AG10803 (cell line): Measurements from ENCODE around the gene TMEM175.

Experiments
- DNase-seq: peaks from one replicate; pipeline ENCODE4 v3.0.0; 2010; ENCODE audit warnings: low read depth
- H3K4me3 ChIP-seq: 2 replicates; pipeline ENCODE4 v1.5.1; 2011; ENCODE audit warnings: mild to moderate bottlenecking, low read length, control low read depth
- CTCF ChIP-seq: conservative IDR thresholded peaks from 2 replicates; pipeline ENCODE4 v1.5.1; 2011; ENCODE audit warnings: mild to moderate bottlenecking, low read length, control low read depth, inconsistent platforms

Gene TMEM175

GRCh38 chr4:948101-948935 is 16.1 kb downstream of the TMEM175 start:
- TF ChIP-seq CTCF: no peak

GRCh38 chr4:948936-949300 is 16.7 kb downstream of the TMEM175 start:
- no peak overlapping the region for H3K4me3 ChIP-seq
- TF ChIP-seq CTCF: no peak
- no peak for DNase-seq

More at GRCh38 chr4:948101-948935, 16.1 kb downstream of the TMEM175 start:
- no peak for DNase-seq
- H3K4me3 ChIP-seq: no peak overlapping the region

DNA sequence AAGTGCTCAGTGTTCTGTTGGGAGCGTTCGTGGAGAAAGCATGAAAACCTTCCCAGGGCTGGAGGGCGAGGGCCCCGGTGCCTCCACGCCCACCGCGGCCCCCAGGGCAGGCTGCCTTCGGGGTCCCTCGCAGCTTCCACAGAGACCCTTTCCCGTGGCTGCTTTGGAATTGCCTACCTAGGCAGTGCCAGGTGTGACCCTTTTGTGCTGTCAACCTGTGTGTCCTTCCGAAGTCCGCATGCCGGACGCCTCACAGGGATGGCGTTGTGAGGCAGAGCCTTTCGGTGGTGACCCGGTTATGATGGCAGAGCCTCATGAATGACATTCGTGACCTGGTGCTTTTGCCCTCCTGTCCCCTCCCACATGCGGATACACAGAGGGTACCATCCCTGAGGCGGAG is 17.4 kb downstream of the TMEM175 start:
- no peak for TF ChIP-seq CTCF
- H3K4me3 ChIP-seq: no peak overlapping the region
- DNase-seq: no peak

DNA sequence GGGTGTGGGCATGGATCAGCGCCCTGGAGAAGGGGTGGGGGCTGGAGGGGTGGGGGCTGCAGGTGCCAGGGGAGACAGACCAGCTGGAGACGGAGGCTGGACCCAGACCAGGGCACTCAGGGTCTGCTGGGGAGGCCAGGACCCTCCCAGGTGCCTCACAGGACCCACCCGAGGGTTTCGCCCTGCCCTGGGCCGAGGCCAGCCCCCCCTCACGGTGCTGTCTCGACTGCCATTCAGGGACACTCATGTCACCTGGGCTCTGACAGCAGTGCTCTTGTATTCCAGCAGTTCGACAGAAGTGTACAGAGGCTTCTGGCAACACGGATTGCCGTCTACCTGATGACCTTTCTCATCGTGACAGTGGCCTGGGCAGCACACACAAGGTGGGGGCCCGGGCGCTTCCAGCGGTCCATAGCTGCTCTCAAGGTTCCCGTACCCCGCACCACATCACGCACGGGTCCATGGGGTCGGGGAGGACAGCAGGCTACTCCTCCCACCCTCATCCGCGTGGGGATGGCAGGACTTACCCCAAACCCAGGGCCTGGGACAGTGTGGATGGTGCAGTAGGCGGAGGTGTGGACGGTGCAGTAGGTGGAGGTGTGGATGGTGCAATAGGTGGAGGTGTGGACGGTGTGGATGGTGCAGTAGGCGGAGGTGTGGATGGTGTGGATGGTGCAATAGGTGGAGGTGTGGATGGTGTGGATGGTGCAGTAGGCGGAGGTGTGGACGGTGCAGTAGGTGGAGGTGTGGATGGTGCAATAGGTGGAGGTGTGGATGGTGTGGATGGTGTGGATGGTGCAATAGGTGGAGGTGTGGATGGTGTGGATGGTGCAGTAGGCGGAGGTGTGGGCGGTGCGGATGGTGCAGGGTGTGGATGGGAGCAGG is 18.1 kb downstream of the TMEM175 start:
- no peak for DNase-seq
- no peak overlapping the region for H3K4me3 ChIP-seq
- TF ChIP-seq CTCF: no peak

DNA sequence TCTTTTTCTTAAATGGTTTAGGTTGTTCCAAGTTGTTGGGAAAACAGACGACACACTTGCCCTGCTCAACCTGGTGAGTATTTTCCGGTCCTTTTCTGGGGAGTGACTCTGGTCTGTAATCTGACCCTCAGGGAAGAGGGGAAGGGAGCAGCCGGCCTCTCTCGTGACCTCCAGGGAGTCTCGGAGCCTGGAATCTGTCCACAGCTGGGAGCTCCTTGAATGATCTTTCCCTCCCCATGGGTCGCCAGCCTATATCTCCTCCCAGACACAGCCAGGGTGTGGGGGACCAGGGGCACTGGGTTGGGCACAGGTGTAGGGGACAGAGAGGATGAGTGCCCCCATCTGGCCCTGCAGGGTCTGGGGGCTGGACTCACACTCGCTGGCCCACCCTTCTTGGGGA is 18.9 kb downstream of the TMEM175 start:
- DNase-seq: no peak
- TF ChIP-seq CTCF: no peak
- no peak overlapping the region for H3K4me3 ChIP-seq

DNA sequence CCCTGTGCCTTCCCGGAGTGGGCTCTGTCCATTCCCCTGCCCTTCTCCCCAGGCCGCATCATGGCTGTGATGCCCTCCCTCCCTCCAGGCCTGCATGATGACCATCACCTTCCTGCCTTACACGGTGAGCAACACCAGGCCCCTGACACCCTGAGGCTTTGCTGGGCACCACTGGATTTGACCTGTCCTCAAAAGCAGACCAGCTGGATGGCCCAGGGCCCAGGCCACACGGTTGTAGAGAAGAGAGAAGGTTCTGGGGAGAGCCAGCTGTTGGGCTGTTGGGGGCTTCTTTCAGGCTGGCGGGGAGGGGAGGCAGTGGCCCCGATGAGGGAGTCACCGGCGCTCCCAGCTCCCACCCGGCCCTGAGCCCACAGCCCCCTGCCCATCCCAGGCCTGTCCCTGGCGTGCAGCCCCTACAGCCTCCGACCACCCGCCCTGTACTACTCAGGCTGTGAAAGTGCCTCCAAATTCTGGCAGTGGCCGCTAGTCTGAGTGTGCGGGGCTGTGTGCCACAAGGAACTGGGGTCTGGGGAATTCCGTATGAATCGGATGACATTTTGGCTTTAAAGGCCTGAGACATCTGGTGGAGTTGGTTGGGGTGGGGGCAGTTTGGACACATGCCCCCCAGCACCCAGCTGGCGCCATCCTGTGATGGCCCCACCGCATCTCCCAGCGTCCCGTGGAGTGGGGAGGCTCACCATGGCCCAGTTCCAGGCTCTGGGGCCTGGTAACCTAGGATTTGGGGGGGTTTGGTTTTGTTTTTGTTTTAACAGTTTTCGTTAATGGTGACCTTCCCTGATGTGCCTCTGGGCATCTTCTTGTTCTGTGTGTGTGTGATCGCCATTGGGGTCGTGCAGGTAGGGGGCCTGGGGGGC is 19.6 kb downstream of the TMEM175 start:
- no peak overlapping the region for H3K4me3 ChIP-seq
- no peak for DNase-seq
- TF ChIP-seq CTCF: no peak
